ENCODE results near the gene SDF2L1.
"Not testable (repeated sequence)": the region's sequence is repeated elsewhere in the genome, so short reads cannot be mapped to it uniquely, and the experiment has no call there.

The SDF2L1 gene

DNA sequence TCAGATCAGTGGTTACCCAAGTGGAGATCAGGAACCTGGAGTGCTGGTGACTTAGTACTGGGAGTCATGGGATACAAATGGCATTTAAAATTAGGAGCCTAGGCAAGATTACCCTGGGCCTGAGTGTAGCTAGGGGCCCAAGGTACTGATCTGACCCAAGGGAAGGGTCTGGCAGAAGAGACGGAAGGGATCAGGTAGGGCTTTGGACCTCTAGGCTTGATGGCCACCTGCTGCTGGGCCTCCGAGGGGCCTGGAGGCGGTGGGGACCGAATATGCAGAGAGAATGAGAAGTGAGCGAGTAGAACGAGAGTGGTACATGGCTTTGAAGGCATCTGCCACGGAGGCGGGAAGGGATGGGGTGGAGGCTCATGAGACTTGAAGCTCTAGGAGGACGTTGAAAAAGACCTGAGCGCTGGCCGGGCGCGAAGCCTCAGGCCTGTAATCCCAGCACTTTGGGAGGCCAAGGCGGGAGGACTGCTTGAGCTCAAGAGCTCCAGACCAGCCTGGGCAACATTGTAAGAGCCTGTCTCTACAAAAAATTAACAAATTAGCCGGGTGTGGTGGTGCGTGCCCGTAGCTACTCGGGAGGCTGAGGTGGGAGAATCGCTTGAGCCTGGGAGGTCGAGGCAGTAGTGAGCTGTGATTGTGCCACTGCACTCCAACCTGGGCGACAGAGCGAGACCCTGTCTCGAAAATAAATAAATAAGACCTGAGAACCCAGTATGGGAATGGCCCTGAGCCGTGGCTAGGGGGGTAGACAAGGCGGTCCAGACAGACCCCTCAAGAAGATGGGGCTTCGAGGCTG lies 23.1 kb downstream of the SDF2L1 start:
- DNase-seq: no peak

DNA sequence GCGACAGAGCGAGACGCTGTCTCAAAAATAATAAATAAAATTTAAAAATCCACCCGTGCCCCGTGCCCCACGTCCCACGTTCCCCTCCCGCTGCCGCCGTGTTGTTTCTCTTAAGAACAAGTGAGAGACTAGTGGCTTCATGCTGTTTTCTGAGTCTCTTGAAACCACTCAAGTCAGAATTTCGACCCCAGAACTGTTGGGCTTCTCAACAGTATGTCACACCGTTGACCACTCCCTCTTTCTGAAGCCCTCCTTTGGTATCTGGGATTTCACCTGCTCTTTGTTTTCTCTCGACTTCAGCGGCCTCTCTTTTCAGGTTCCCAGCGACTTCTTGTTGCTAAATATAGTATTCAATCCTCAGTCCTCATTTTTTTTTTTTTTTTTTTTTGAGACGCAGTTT lies 24.7 kb downstream of the SDF2L1 start:
- no peak for DNase-seq

DNA sequence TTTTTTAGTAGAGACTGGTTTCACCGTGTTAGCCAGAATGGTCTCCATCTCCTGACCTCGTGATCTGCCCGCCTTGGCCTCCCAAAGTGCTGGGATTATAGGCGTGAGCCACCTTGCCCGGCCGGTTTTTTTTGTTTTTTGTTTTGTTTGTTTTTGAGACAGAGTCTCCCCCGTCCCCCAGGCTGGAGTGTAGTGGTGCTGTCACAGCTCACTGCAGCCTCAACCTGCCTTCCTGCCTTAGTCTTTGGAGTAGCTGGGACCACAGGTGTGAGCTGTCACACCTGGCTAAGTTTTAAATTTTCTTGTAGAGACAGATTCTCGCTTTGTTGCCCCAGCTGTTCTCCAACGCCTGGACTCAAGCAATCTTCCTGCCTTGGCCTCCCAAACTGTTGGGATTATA lies 26.9 kb downstream of the SDF2L1 start:
- no peak for DNase-seq

DNA sequence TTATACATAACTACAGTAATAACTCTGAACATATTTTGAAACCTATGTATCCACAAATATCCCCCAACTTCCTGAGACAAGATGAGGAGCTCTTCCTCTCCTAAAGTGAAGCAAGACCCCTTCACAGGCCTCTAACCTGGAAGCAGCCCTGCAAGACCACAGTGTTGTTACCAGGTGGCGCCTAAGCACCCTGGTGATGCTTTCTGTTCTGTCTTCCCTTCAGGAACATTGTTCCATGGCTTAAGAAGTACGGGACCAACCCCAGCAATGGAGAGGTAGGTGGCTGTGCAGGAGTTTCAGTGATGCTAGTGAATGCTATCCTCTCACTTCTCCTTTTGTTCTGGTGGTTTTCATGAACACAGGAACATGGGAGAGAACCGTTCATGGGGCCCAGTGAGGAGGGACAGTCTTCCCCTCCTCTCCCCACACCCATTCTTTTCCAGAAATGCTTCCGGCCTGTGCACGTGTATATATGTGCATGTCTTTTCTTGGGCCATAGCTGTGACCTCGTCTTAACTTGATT lies 30.1 kb downstream of the SDF2L1 start:
- no peak for DNase-seq

DNA sequence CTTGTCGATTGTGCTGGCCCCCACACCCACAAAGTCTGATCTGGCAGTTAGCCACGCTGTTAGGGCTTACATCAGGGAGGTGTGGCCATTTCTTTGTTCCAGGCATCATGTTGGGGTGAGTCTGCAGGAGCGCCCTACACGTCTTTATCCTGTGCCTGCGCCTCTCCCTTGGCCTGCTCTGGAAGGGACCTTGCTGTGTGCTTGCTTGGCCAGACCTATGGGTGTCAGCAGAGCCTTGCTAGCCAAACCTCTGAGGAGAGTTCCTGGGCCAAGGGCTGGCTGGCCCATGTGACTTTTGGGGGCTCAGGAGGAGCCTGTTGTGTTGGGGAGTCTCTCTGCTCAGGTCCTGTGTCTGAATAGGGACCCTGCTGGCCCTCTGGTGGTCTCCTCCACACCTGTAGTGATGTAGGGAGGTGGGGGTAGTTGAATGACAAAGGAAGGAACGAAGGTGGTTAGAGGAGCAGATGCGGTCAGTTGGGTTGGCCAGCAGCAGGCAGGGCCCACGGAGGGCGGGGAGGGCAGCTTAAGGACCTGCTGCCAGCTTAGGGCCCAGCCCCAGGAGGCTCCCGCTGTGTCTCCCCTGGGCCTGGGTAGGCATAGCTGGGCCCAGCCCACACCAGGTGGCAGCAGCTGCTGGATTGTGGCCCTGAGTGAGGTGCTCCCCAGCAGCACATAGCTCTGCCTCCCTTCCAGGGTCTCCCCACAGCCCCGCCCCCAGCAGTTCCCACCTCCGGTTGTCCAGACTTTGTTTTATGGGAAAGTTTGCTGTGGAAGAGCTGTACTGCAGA lies 31.6 kb downstream of the SDF2L1 start:
- no peak for DNase-seq

DNA sequence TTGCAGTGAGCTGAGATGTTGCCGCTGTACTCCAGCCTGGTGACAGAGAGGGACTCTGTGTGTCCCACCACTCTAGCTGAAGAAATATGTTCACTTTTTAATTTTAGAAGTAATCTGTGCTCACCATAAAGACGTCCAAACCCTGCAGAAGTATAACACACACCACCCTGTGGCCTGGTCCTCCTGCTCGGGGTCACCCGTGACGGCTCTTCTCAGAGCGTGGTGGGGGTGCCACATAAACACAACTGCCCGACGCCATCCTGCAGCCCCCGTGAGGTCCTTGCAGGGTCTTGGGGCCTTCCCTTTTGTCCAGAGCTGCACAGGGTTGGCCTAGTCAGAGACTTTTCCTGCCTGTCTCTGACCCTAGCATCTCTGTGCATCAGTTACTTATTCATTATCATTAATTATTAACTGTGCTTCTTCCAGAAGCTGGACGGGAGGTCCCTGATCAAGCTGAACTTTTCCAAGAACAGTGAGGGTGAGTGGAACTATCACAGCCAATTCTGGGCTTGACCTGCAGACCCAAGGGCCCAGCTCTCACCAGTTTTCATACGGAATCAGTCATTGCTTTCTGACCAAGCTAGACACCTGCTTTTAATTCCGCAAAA lies 32.6 kb downstream of the SDF2L1 start:
- no peak for DNase-seq

DNA sequence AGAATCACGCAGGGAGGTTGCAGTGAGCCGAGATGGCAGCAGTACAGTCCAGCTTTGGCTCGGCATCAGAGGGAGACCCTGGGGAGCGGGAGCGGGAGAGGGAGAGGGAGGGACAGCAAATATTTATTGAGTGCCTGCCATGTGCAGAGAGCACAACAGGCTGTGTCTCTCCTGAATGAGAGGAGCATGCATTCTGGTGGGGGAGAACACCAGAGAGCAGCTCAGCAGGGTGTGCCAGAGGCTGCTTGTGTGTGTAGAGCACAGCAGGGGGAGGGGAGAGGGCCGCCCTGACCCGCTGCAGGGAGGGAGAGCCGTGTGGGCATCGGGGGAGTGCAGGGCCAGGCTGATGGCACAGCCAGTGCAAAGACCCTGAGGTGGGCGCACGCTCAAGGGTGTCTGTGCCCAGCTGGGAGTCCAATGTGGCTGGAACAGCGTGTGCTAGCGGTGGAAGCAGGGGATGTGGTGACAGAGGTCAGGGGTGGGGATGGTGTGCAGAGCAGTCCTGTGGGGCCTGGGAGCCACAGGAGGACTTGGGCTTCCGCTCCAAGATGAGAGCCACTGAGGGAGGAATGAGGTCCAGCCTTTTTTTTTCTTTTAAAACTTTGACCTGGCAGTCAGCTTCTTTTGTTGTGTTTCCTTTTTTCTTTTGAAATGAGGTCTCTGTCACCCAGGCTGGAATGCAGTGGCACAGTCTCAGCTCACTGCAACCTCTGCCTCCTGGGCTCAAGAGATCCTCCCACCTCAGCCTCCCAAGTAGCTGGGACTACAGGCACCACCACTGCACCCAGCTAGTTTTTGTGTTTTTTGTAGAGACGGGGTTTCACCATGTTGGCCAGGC lies 35.7 kb downstream of the SDF2L1 start:
- DNase-seq: no peak

DNA sequence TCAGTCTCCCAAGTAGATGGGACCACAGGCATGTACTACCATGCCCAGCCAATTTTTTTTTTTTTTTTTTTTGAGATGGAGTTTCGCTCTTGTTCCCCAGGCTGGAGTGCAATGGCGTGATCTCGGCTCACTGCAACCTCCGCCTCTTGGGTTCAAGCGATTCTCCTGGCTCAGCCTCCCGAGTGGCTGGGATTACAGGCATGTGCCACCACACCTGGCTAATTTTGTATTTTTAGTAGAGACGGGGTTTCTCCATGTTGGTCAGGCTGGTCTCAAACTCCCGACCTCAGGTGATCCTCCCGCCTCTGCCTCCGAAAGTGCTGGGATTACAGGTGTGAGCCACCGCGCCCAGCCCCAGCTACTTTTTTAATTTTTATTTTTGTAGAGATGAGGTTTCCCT lies 36.7 kb downstream of the SDF2L1 start:
- not testable (repeated sequence) for DNase-seq

DNA sequence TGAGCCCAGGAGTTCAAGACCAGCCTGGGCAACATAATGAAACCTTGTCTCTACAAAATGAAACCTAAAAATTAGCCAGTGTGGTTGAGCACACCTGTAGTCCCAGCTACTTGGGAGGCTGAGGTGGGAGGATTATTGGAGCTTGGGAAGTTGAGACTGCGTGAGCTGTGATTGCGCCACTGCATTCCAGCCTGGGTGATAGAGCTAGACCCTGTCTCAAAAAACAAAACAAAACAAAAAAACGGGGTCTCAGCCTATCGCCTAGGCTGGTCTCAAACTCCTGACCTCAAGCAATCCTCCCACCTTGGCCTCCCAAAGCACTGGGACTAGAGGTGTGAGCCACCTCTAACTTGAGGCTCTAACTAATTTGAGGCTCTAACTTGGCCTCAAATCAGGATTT lies 37.3 kb downstream of the SDF2L1 start:
- no peak for DNase-seq

DNA sequence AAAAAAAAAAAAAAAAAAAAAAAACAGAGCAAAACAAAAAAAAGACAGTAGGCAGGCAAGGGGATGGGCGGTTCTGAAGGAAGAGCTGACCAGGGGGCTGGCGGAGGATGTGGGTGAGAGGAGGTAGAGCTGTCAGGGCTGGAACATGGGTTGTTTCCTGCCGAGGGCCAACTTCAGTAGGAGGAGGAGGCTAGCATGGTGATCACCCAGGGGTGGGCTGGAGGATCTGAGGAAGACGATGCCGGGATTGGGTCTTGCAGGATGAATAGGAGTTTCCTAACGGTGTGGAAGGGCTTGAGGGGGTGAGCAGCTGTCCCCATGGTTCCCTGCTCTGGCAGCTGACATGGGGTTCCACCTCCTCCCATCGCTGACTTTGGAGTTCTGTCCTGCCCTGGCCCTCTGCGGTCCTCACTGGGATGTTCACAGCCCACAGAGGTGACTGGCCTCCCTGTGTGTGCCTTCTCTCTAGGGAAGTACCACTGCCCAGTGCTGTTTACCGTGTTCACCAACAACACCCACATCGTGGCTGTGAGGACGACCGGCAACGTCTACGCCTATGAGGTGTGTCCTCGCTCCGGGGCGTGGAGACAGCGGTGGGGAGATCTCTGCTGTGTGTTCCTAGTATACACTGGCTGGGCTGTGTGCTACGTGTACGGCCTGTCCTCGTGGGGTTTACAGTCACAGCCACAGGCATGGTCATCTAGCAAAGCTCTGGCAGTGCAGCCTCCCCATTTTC lies 38.9 kb downstream of the SDF2L1 start:
- no peak for DNase-seq

DNA sequence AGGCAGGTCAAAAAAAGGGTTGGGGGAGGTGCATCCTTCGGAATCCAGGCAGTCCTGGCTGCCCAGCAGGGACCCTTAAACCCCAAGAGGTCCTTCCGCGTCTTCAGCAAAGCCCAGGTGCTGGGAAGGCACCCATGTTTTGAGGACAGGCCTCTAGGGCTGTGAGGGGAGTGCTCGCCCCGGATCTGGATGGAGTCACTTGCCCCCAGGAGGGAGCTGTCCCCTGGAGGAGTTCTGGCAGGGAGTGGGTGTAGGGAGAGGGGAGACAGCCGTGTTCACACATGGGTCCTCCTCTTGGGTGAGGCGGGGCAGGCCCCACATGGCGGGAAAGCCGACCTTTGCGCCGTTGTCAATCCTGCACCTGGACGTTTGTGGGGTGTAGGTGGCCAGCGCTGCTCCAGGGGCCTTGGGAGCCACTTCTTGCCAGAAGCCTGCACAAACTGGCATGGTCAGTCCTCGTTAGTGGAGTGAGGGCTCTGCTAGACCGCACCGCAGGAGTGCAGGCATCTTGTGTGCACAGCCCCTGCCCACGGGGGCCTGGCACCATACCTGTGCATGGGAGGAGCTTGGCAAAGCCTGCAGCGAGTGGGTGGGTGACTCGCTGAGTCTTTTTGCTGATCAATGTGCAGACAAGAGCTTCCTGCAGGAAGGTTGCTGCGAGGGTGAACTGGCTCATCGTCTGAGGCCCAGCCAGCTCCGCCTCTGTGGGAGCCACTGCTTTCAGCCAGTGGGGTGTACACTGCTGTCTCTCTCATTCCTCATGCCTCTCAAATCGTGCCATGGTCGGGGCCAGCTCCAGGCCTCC lies 39.7 kb downstream of the SDF2L1 start:
- peak in 1 of 2 experiments; percentile 26 for DNase-seq

DNA sequence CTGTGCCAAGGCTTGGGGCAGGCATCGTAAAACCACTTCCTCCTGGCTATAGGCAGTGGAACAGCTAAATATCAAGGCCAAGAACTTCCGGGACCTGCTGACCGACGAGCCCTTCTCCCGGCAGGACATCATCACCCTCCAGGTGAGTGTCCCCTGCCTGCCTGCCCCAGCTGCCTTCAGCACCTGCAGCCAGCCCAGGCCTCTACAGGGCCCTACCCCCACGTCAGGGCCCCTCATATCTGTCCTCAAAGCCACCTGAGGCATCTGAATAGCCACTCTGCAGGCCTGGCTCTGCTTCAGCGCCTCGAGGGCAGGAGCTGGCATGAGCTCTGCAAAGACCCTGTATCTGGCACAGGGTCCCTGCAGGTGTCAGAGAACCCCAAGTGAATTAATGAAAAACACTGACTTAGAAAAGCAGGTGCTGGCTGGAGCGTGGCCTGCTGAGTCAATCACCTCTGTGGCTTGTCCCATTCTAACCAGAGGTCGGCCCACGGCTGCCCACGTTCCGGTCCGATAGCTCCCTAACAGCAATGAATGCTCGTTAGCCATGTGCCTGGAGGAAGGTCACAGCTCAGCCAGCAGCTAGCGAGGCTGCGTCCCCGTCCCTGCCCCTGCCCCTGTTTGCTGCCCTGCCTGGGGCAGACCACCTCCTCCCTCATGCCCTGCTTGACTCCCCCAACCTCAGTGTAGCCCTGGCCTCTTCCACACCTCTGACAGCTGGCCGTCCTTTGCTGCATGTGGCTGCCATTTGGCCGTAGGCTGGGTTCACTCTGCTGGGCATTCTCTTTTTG lies 40.5 kb downstream of the SDF2L1 start:
- no peak for DNase-seq

DNA sequence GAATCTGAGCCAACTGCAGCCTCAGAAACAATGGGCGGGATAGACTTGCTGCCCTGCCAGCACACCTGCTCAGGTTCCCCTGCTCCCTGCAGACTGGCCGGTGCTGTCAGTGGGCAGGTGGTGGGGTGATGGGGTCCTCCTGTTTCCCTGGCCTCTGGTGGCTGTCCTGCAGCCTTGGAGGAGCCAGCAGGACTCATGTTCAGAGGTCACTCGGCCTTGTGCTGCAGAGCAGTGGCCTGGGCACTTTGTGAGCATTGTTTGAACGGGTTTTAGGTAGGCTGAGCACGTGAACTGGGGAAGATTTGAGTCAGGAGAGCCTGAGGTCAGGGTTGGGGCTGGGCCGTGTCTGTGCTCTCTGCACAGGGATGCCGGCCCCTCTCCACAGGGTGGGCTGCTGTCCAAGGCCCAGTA lies 41.3 kb downstream of the SDF2L1 start:
- no peak for DNase-seq

DNA sequence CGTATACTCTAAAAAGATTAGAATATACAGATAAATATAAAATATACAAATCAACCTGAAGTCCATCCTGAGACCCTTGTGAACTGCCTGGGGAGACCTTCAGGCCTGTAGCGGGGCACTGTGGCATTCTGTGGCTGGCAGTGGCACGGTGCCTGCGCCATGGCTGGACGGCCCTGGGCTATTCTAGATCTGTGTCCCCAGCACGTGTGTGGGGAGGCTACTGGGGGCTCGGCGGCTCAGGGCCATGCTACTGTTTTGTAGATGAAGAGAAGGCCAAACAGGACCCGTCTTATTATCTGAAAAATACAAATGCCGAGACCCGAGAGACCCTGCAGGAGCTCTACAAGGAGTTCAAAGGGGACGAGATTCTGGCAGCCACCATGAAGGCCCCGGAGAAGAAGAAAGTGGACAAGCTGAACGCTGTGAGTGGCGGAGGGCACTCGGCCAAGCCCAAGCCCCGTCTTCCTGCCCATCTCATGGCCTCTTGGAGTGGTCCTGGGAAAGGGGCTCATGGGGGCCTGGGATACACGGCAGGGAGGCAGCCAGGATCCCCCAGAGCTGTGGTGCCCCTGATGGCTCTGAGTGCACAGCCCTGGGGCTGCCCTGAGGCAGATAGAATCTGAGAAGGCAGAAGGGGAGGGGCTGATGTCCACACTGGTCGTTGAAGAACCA lies 42.5 kb downstream of the SDF2L1 start:
- no peak for DNase-seq

DNA sequence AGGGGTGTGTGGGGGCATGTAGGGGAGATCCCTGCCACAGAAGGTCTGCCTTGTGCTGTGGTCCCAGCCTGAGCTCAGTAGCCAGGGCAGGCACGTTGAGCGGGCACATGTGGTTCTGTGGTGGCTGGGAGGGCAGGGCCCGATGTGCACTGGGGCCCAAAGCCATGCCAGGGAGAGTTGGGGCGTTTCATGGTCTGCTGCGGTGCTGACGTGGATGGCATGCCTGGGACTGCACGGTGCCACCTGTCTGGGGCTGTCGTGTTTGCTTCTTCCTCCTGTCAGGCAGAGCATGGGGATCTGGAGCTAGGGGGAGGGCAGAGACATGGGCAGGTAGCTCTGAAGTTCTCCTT lies 43.0 kb downstream of the SDF2L1 start:
- no peak for DNase-seq

DNA sequence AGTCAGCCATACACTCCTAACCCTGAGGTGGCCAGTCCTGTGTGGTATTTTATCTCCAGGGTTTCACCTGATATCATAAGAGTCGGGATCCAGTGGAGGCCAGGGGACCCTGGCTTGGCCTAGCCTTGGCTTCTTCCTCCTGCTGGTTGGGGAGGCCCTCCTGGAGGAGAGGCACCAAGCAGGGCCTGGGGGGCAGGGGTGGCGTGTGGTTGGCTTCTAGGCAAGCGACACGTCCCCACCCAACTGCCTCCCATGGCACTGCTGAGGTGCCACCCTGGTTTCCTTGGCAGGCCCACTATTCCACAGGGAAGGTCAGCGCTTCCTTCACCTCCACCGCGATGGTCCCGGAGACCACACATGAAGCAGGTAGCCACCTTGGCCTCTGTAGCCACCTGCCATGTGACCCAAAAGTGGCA lies 44.1 kb downstream of the SDF2L1 start:
- DNase-seq: no peak

DNA sequence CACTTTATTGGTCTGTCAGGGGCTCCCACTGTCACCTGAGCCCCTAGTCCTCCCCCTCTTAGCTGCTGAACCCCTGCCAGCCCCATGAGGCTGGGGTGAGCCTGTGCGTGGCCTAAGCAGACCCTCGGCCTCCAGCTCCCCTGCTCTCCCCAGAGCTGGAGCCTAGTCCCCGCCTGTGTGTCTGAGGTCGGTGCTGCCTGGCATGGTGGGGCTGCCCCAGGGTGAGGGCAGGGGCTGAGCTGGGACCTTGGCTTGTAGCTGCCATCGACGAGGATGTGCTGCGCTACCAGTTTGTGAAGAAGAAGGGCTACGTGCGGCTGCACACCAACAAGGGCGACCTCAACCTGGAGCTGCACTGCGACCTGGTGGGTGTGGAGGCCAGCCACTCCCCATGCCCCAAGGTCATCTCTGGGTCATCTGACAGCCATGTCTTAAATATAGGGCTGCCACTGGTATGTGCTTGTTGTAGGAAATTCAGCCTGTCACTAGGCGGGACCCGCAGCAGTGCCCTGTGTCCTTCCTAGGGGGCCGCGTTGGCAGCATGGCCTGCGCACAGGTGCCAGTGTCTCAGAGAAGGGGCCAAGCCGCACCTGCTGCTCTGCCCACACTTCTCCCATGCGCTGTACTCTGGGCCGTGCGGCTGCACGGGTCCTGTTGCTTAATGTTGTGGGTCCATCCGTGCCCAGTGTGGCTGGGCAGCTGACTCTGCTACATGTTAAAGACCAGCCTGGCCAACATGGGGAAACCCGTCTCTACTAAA lies 44.7 kb downstream of the SDF2L1 start:
- DNase-seq: no peak

DNA sequence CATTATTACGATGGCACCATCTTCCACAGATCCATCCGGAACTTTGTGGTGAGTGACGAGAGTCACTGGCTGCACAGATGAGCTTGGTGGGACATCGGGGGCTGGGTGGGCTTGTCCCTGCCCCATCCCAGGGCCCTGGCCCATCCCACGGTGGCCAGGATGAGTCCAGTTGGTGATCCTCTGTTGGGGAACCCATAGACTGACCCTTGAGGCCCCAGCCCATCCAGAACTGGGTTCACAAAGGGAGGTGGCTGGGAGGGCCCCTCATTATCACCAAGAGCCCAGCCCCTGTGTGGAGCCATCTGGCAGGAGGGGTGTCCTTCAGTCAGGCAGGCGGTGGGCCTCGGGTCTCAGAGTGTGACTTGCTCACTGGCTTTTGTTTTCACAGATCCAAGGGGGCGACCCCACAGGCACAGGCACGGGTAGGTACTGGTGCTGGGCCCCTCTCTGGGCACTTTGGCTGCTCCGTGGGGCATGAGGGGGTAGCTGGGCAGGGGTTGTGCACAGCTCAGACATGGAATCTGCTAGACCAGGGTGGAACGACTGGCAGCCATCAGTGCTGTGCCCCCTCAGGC lies 45.7 kb downstream of the SDF2L1 start:
- DNase-seq: no peak

DNA sequence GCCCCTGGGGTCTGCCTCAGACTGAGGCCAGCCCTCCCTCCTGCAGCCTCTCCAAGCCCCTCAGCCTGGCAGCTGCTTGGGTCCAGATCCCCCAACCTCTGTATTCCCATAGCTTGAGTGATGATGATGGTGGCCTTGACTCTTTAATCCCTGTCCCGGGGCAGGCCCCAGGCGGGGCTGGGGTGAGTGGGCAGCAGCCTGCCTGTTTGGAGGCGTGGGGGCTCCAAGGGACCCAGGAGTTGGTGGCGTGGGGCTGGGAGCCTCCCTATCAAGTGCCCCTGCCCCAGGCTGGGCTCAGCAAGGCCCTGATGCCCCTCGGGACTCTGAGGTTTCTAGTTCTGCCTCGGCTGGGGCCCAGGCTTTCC lies 46.2 kb downstream of the SDF2L1 start:
- DNase-seq: no peak

Data from stimulated activated CD4-positive, alpha-beta T cell treated with anti-CD3 and anti-CD28 coated beads, Interleukin-4, amount 100 ng/mL, for 4 hours (primary cell).